H9 (cell line): Measurements from ENCODE around the gene PDE3A. TPM values are rescaled to one million over a fixed set of nuclear protein-coding genes. Genes with fewer than 3 reads are reported as not detected.

Experiments used
- DNase-seq: peaks from one replicate; pipeline ENCODE4 v3.0.0-alpha.2; 2017
- H2AFZ ChIP-seq: one replicate; pipeline ENCODE4 v1.6.1; 2013; ENCODE audit warnings: mild to moderate bottlenecking, low read length, control low read depth, moderate library complexity
- H2AK5ac ChIP-seq: 2 replicates; pipeline ENCODE4 v1.6.1; 2013; ENCODE audit warnings: low read length, control low read depth, mixed read lengths; ENCODE audit not compliant: insufficient read length
- H2BK120ac ChIP-seq: one replicate; pipeline ENCODE4 v1.6.1; 2013; ENCODE audit warnings: low read depth, mild to moderate bottlenecking, low read length, control low read depth, inconsistent platforms; ENCODE audit not compliant: poor library complexity, severe bottlenecking
- H2BK12ac ChIP-seq: 2 replicates; pipeline ENCODE4 v1.6.1; 2013; ENCODE audit warnings: low read length, control low read depth, mixed read lengths, low read depth; ENCODE audit not compliant: insufficient read length
- H2BK15ac ChIP-seq: 2 replicates; pipeline ENCODE4 v1.6.1; 2013; ENCODE audit warnings: low read depth, low read length, control low read depth
- H2BK20ac ChIP-seq: one replicate; pipeline ENCODE4 v1.6.1; 2013; ENCODE audit warnings: low read depth, mild to moderate bottlenecking, low read length, control low read depth, inconsistent platforms; ENCODE audit not compliant: poor library complexity, severe bottlenecking
- H2BK5ac ChIP-seq: 2 replicates; pipeline ENCODE4 v1.6.1; 2013; ENCODE audit warnings: low read length, control low read depth, mixed read lengths; ENCODE audit not compliant: insufficient read length
- H3K14ac ChIP-seq: 2 replicates; pipeline ENCODE4 v1.6.1; 2013; ENCODE audit warnings: low read length, control low read depth; ENCODE audit not compliant: insufficient read depth
- H3K18ac ChIP-seq: 2 replicates; pipeline ENCODE4 v1.6.1; 2013; ENCODE audit warnings: low read depth, mild to moderate bottlenecking, mixed read lengths, low read length, control low read depth; ENCODE audit not compliant: insufficient read length
- H3K23ac ChIP-seq: 2 replicates; pipeline ENCODE4 v1.6.1; 2013; ENCODE audit warnings: low read length, control low read depth, mixed read lengths, low read depth; ENCODE audit not compliant: insufficient read length
- H3K23me2 ChIP-seq: 2 replicates; pipeline ENCODE4 v1.6.1; 2013; ENCODE audit warnings: low read depth, mild to moderate bottlenecking, mixed read lengths, low read length, control low read depth; ENCODE audit not compliant: insufficient read length, poor library complexity, severe bottlenecking
- H3K27ac ChIP-seq: 2 replicates; pipeline ENCODE4 v1.5.1; 2013; ENCODE audit warnings: low read length, control low read depth, mixed read lengths, low read depth; ENCODE audit not compliant: insufficient read length
- H3K27me3 ChIP-seq: 2 replicates; pipeline ENCODE4 v1.6.1; 2013; ENCODE audit warnings: low read length, control low read depth, inconsistent platforms; ENCODE audit not compliant: insufficient read depth
- H3K4ac ChIP-seq: 2 replicates; pipeline ENCODE4 v1.6.1; 2013; ENCODE audit warnings: low read depth, mild to moderate bottlenecking, control low read depth, inconsistent platforms, low read length, moderate library complexity
- H3K4me1 ChIP-seq: 2 replicates; pipeline ENCODE4 v1.6.1; 2013; ENCODE audit warnings: low read length, control low read depth, inconsistent platforms; ENCODE audit not compliant: insufficient read depth
- H3K4me2 ChIP-seq: 2 replicates; pipeline ENCODE4 v1.6.1; 2013; ENCODE audit warnings: low read length, control low read depth, mixed read lengths; ENCODE audit not compliant: insufficient read length, insufficient read depth
- H3K56ac ChIP-seq: 2 replicates; pipeline ENCODE4 v1.6.1; 2013; ENCODE audit warnings: low read depth, mild to moderate bottlenecking, mixed read lengths, low read length, control low read depth; ENCODE audit not compliant: insufficient read length
- H3K79me1 ChIP-seq: 2 replicates; pipeline ENCODE4 v1.6.1; 2013; ENCODE audit warnings: low read depth, mild to moderate bottlenecking, moderate library complexity, low read length, control low read depth, inconsistent platforms; ENCODE audit not compliant: insufficient read depth, poor library complexity, severe bottlenecking
- H3K79me2 ChIP-seq: 2 replicates; pipeline ENCODE4 v1.6.1; 2013; ENCODE audit warnings: low read length, control low read depth, inconsistent platforms; ENCODE audit not compliant: insufficient read depth
- H3K9ac ChIP-seq: 2 replicates; pipeline ENCODE4 v1.6.1; 2013; ENCODE audit warnings: low read length, control low read depth, mixed read lengths; ENCODE audit not compliant: insufficient read length; ENCODE audit errors: extremely low read depth
- H3K9me3 ChIP-seq: one replicate; pipeline ENCODE4 v1.6.1; 2013; ENCODE audit warnings: low read depth, low read length, inconsistent platforms; ENCODE audit not compliant: control insufficient read depth
- H3T11ph ChIP-seq: one replicate; pipeline ENCODE4 v1.6.1; 2013; ENCODE audit warnings: mild to moderate bottlenecking, low read length, control low read depth, inconsistent platforms
- H4K20me1 ChIP-seq: one replicate; pipeline ENCODE4 v1.6.1; 2013; ENCODE audit not compliant: control insufficient read depth, insufficient read length, insufficient read depth
- H4K5ac ChIP-seq: 2 replicates; pipeline ENCODE4 v1.6.1; 2013; ENCODE audit warnings: low read depth, mild to moderate bottlenecking, mixed read lengths, low read length, control low read depth; ENCODE audit not compliant: insufficient read length
- H4K8ac ChIP-seq: replicated peaks from 2 replicates; pipeline ENCODE4 v1.6.1; 2013; ENCODE audit warnings: low read length, control low read depth, mixed read lengths, low read depth; ENCODE audit not compliant: insufficient read length
- H4K91ac ChIP-seq: 2 replicates; pipeline ENCODE4 v1.6.1; 2013; ENCODE audit warnings: low read depth, mild to moderate bottlenecking, moderate library complexity, mixed read lengths, low read length, control low read depth; ENCODE audit not compliant: insufficient read length
- H3K27ac Mint-ChIP-seq, 3 experiments: 2 replicates in 2 of 3; 3 replicates in 1 of 3; pipeline ENCODE4 v1.8.0; 2020 to 2021; ENCODE audit warnings: mixed read lengths in 3 of 3, mild to moderate bottlenecking in 1 of 3, moderate library complexity in 1 of 3
- H3K27me3 Mint-ChIP-seq: 2 replicates; pipeline ENCODE4 v1.8.0; 2021; ENCODE audit warnings: low read depth, mild to moderate bottlenecking, moderate library complexity, mixed read lengths
- H3K36me3 Mint-ChIP-seq, 3 experiments: 2 replicates in 2 of 3; 3 replicates in 1 of 3; pipeline ENCODE4 v1.8.0; 2020 to 2021; ENCODE audit warnings: low read depth in 3 of 3, mixed read lengths in 3 of 3; ENCODE audit not compliant: insufficient read depth in 1 of 3
- H3K4me1 Mint-ChIP-seq, 2 experiments: 2 replicates each; pipeline ENCODE4 v1.8.0; 2020; ENCODE audit warnings: mixed read lengths in 2 of 2
- H3K4me3 Mint-ChIP-seq, 2 experiments: 2 replicates in 1 of 2; 3 replicates in 1 of 2; pipeline ENCODE4 v1.8.0; 2020 to 2021; ENCODE audit warnings: mild to moderate bottlenecking in 2 of 2, mixed read lengths in 2 of 2, moderate library complexity in 1 of 2
- H3K9me3 Mint-ChIP-seq, 2 experiments: 2 replicates in 1 of 2; 3 replicates in 1 of 2; pipeline ENCODE4 v1.8.0; 2020; ENCODE audit warnings: mild to moderate bottlenecking in 2 of 2, mixed read lengths in 2 of 2, moderate library complexity in 1 of 2
- WGBS: extraction: QIAGEN DNeasy Blood & Tissue Kit; methylation state at CpG from one replicate; pipeline ENCODE4 v1.1.7; 2013; ENCODE audit warnings: missing lambda C conversion rate, low lambda C conversion rate, mixed read lengths; ENCODE audit not compliant: insufficient read length; ENCODE audit errors: extremely low coverage; 5-methylcytosine and 5-hydroxymethylcytosine counted together
- total RNA-seq: library from RNA; stranded (reverse); gene quantifications from 2 replicates; pipeline ENCODE4 v1.2.1, GENCODE V29; 2021
- TF ChIP-seq, protein P1 (sequence below): fragments of 200-600 bp; sonication (generic); conservative IDR thresholded peaks from 3 replicates; pipeline ENCODE4 v1.8.0; 2021; ENCODE audit warnings: antibody characterized with exemption, mild to moderate bottlenecking

PDE3A gene
- total RNA-seq, 1 experiment from 2014 or later: 3.0 TPM

DNA sequence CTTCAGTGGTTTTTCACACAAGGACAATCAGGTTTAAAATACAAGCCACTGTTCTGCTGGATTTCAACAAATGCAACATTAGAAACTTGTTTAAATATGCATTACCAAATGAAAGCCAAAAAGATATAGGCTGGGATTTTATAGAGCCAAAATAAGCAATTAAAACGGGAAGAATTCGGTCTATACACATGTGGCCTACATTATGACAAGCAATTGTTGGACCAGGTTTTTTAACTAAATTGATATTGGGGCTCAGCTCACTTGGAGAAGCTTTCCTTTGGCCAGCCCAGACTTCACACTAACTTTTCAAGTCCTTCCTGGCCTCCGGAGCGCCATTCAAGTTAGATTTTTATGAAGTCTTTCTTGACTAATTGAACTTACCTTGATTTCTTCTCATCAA lies 16.9 kb upstream of the PDE3A start:
- no peak overlapping the region for H2BK5ac ChIP-seq
- peak overlapping the region in 1 of 3 experiments; percentile 68; a peak in 1 of 7 replicates for H3K27ac Mint-ChIP-seq
- TF ChIP-seq, protein P1, sequence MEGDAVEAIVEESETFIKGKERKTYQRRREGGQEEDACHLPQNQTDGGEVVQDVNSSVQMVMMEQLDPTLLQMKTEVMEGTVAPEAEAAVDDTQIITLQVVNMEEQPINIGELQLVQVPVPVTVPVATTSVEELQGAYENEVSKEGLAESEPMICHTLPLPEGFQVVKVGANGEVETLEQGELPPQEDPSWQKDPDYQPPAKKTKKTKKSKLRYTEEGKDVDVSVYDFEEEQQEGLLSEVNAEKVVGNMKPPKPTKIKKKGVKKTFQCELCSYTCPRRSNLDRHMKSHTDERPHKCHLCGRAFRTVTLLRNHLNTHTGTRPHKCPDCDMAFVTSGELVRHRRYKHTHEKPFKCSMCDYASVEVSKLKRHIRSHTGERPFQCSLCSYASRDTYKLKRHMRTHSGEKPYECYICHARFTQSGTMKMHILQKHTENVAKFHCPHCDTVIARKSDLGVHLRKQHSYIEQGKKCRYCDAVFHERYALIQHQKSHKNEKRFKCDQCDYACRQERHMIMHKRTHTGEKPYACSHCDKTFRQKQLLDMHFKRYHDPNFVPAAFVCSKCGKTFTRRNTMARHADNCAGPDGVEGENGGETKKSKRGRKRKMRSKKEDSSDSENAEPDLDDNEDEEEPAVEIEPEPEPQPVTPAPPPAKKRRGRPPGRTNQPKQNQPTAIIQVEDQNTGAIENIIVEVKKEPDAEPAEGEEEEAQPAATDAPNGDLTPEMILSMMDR: no peak
- peaks cover 2 to 4% (median 2%) of the 10 kb centered on the region in 3 experiments; a peak in 4 of 7 replicates for H3K36me3 Mint-ChIP-seq
- no peak overlapping the region for H3K18ac ChIP-seq
- H3K4me2 ChIP-seq: no peak overlapping the region
- no peak overlapping the region for H3K4me3 Mint-ChIP-seq
- peaks cover 4% of the 10 kb centered on the region in 2 experiments; a peak in 3 of 5 replicates for H3K9me3 Mint-ChIP-seq
- no peaks in the 10 kb centered on the region for H3K23me2 ChIP-seq
- no peak overlapping the region for H3K23ac ChIP-seq
- peaks cover 5% of the 10 kb centered on the region; the same call in 1 of the 2 replicates for H3K4me1 ChIP-seq
- H2BK20ac ChIP-seq: no peak overlapping the region
- WGBS: no CpG with 5 or more reads among the region's 4 CpGs
- H4K5ac ChIP-seq: no peak overlapping the region
- no peak overlapping the region for H3K9ac ChIP-seq
- H2AFZ ChIP-seq: no peak overlapping the region
- peaks cover 18 to 19% of the 10 kb centered on the region in 2 experiments for H3K4me1 Mint-ChIP-seq
- H3K9me3 ChIP-seq: no peaks in the 10 kb centered on the region
- no peak overlapping the region for H2AK5ac ChIP-seq
- H3K27ac ChIP-seq: no peak overlapping the region
- no peak overlapping the region for H3K14ac ChIP-seq
- H2BK120ac ChIP-seq: no peak overlapping the region
- H2BK12ac ChIP-seq: no peak overlapping the region
- no peaks in the 10 kb centered on the region for H3K79me1 ChIP-seq
- no peak overlapping the region for H3K4ac ChIP-seq
- no peaks in the 10 kb centered on the region for H3K27me3 ChIP-seq
- no peaks in the 10 kb centered on the region for H3K79me2 ChIP-seq
- no peak overlapping the region for H4K8ac ChIP-seq
- H3K27me3 Mint-ChIP-seq: no peaks in the 10 kb centered on the region
- no peak overlapping the region for H2BK15ac ChIP-seq
- H4K20me1 ChIP-seq: no peaks in the 10 kb centered on the region
- H3K56ac ChIP-seq: no peak overlapping the region
- H3T11ph ChIP-seq: no peak overlapping the region
- no peak for DNase-seq
- H4K91ac ChIP-seq: no peak overlapping the region
